KBM-7 (cell line): Measurements from ENCODE around the gene SLC35E3.

Experiments
- DNase-seq: peaks from one replicate; pipeline ENCODE4 v3.0.0-alpha.2; 2015
- in situ Hi-C: fragments of 300-500 bp; cut with MboI; formaldehyde crosslinking; loops from 2 replicates; pipeline ENCODE4 v1.14.3; 2020; ENCODE audit warnings: low sequenced_read_pairs, low pct_unique_long_range_greater_than_20kb, mixed read lengths

The SLC35E3 gene

DNA sequence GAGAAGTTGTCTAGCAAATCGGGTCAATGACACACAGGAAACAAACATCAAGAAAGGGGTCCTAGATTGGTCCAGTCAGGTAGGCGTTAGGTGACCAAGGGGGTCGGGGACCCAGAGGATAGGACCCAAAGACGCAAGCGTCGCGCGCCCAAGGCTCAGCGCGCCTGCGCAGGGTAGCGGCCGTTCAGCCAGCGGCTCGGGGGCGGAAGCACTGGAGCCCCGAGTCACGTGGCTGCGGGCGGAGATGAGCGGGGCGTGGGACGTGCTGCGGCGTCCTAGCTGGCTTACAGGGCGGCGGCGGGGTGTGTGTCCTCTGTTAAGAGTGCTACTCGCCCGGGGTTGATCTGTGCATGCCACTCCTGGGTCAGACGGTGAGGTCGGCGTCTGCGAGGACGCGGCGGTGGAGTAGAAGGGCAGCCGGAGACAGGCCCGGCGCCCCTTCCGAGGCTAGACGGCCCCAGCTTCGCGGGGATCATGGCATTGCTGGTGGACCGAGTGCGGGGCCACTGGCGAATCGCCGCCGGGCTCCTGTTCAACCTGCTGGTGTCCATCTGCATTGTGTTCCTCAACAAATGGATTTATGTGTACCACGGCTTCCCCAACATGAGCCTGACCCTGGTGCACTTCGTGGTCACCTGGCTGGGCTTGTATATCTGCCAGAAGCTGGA lies at the start of gene SLC35E3:
Gene SLC35E3 (plus strand): TSS at position 273 of the 668 bp plus-strand sequence. CDS start 202 bp downstream, at position 475.
- DNase-seq: peak; percentile 94
- in situ Hi-C loops: no loop called here

DNA sequence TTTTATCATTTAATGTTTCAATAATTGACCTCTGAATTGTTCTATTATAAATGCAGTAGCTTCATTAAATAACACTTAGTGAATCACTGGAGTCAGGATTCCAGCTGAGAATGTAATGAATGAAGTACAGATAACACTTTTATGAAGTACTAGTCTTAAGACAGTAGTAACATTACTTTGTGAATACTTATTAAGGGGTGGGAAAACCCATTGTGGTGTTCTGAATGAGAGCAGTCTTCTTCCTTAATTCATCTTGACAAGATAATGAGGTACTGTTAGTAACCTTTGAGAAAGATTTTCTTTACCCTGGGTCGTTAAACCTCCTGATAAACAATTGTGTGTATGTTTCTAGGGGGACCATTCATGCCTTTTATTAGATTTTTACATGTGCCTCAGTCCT lies 46.5 kb upstream of the SLC35E3 start:
- DNase-seq: no peak
- in situ Hi-C loops: no loop called here

DNA sequence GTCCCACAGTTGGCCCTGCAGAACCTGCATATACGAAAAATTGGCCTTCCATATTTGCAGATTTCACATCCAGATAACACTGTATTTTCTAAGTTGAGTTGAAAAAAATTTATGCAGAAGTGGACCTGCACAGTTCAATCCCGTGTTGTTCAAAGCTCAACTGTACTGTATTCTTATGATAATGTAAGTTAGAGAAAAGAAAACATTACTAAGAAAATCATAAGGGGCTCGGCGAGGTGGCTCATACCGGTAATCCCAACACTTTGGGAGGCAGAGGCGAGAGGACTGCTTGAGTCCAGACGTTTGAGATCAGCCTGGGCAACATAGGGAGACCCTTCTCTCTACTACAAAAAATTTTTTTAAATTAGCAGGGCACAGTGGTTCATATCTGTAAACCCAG lies 18.2 kb upstream of the SLC35E3 start:
- DNase-seq: no peak
- in situ Hi-C loops: no loop called here

DNA sequence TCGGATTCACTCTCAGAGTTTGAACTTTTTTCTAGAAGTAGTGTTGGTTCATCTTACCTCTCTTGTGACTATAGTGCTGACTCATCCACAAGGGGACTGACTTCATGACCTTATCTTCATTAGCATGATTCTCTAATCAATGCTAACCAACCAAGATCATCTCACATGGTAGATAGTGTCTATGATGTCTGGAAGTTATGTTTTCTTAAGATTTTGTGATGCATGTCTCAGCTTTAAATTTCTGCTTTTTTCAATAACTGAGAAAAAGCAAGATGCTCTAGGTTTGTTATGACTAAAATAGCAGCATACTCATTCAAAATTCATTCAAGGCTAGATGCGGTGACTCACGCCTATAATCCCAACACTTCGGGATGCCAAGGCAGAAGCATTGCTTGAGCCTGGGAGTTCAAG lies 12.3 kb upstream of the SLC35E3 start:
- in situ Hi-C loops: no loop called here
- DNase-seq: no peak

DNA sequence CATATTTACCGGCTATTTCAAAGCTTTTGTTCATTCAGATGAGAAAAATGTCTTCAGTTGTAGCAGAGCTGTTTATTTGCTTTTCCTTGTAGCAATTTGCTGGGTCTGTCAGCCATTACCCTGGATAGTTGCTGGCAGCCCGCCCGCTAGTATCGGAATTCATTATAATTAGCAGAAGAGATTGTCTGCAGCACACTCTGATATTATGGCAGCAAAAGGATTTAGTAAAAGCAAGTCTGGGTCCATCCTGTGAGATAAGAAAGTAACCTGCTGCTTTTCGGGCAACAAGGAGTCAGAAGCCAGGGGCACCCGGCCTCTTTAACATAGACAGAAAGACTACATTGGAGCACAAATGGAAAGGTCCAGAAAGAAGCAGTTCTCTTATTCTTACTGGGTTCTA lies 6.1 kb upstream of the SLC35E3 start:
- in situ Hi-C loops: no loop called here
- no peak for DNase-seq

DNA sequence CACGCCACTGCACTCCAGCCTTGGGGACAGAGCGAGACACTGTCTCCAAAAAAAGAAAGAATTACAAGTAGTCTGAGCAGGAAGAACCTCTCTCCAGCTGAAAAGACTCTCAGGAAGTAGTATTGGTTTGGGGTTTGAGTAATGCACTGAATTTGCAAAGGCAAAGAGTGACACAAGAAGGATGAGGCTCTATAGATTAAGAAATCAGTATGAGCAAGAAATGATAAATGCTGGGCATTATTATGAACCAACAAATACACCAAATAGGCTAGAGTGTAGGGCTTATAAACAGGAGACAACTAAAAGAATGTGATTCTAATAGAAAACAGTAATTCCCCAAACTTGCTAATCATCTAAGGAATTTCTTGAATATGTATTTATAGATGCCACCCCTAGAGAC lies 2.6 kb upstream of the SLC35E3 start:
- in situ Hi-C loops: no loop called here
- DNase-seq: peak; percentile 22

DNA sequence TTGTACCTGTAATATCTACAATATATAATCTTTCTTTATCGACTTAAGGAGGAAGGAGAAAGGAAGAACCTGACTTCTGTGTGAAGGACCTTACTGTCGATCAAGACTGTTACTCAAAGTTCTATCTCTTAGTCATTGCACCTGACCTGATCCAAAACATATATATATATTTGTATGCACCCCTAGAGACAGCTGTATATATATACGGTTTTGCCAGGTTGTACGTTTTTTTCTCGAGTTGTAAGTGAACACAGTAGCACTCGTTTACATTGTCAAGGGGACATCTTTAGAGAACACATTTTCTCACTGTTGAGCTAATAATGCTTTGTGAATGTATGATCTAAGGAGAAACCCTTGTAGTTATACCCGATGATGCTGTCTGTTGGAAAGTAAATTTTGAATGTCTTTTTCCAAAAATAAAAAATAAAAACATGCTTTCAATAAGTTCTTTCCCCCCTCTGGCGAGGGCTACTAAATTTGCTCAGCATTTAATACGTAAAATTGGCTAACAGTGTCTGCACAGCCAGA lies 536 bp upstream of the SLC35E3 start:
- in situ Hi-C loops: no loop called here
- peak; percentile 10 for DNase-seq

DNA sequence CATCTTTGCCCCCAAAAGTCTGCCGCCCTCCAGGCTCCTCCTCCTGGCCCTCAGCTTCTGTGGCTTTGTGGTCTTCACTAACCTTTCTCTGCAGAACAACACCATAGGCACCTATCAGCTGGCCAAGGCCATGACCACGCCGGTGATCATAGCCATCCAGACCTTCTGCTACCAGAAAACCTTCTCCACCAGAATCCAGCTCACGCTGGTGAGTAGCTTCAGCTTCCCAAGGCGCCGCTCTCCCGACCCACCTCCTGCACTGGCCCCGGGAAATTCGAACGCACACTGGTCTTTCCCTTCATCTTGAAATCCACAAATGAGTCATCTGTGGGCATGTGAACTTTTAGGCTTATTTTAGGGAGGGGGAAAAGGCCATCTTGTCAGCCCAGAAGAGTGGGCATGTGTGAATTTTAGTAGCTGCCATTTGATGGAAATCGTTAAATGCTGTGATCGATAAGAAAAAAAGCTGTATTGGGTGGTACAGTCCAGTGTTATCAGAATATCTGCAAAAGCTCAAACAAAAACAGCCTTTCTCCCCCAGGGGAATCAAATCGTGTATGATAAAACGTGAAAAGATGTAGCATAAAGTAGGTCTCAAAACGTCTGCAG lies 700 bp downstream of the SLC35E3 start:
- in situ Hi-C loops: no loop called here
- DNase-seq: peak; percentile 73

DNA sequence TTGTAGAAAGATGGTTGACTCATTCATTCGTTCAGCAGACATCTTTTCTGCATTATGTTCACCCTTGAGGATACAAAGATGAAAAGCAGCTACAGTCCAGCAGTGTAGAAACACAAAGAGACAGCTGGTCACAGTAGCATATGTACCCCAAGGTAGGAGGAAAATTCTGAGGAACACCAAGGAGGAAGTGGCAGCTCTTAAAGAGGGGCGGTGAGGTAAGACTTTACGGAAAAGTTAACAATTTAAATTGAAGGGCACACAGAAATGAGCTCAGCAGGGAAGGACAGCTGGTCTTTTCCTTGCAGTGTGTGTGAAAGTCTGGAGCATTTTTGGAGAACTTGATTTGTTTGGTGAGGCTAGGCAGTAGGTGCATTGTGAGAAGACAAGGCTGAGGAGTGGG lies 3.5 kb downstream of the SLC35E3 start:
- peak; percentile 26 for DNase-seq
- in situ Hi-C loops: no loop called here

DNA sequence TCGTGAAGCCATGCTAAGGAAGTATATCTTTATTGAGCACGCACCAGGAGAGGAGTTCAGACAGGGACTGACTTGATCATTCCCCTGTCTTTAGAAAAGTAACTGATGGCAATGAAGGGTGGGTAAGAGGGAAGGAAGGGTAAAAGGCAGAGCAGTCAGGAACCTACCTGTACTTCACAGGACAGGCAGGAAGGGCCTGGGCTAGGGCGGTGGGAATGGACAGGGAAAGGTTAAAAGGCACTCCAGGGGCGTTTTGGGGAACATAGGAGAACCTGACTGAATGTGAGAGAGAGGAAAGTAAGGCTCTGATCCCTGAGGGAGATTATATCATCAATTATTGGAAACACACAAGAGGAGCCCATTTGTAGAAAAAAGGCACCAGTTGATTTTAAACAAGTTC lies 3.9 kb downstream of the SLC35E3 start:
- no peak for DNase-seq
- in situ Hi-C loops: no loop called here

DNA sequence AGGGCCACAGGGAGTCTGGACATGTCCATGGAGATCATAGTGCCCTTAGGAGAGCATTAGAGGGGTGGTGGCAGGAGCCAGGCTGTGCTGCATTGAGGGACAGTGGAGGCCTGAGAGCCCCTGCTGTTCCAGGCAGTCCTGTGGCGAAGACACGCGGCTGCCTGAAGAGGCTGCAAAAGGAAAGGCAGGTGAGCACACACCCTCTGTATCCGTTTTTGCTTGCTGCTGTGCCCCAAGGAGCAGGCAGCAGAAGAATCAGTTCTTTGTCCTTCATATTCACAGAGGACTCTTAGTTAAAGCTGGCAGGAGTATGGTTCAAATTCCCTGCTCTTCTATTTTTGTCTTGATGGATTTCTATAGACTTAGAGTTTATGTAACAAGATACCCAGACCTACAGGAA lies 4.5 kb downstream of the SLC35E3 start:
- DNase-seq: no peak
- in situ Hi-C loops: no loop called here

DNA sequence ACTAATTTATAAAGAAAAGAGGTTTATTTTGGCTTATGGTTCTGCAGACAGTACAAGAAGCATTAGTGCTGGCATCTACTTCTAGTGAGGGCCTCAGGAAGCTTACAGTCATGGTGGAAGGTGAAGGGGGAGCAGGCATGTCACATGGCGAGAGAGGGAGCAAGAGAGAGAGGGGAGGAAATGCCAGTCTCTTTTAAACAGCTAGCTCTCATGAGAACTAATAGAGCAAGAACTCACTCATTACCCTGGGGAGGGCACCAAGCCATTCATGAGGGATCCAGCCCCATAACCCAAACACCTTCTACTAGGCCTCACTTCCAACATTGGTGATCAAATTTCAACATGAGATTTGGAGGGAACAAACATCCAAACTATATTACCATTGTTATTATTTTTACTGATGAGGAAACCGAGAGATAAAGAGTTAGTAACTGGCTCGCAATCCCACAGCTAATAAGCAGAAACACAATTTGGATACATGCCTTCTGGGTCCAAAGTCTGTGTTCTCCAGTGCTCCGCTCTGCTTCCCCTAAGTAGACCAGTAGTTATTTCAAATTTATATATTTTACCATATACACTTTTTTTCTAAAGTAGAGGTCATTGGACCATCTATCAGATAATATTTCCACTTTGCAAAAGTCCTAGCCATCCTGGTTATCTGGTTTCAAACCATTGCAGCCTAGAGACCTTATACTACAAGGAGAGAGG lies 9.7 kb downstream of the SLC35E3 start:
- no peak for DNase-seq
- in situ Hi-C loops: no loop called here

DNA sequence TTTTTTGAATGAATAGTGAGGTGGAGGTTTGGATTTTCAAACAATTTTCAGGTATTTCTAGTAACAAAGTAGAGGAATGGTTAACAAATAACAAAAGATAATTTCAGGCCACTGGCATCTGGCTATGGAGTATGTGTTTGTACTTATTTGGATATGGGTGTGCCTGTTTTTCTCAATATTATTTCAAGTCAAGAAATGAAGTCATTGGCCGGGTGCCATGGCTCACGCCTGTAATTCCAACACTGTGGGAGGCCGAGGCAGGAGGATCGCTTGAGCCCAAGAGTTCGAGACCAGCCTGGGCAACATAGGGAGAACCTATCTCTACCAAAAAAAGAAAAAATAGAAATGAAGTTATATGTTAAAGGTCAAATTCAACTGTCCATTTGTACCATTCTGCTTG lies 13.9 kb downstream of the SLC35E3 start:
- in situ Hi-C loops: no loop called here
- no peak for DNase-seq

DNA sequence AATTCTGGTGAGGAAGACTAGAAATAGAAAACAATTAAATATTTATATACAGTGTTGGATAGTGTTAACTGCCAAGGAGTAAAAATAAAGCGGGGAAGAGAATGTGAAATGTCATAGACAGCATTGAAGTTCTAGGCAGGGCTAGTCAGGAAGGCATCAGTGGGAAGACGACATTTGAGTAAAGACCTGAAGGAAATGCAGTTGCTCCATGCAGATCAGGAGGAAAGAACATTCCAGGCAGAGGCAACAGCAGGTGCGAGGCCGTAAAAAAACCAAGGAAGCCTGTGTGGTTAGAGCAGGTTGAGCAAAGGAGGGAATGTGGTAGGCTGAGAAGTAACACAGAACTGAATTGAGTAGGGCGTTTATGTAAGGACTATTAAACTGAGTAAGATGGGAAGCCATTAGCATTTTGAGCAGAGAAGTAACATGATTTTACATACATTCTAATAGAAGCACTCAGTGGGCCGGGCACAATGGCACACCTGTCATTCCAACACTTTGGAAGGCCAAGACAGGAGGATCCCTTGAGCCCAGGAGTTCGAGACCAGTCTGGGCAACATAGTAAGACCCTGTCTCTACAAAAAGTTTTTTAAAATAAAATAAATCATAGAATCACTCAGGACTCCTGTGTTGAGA lies 14.9 kb downstream of the SLC35E3 start:
- in situ Hi-C loops: no loop called here
- no peak for DNase-seq

DNA sequence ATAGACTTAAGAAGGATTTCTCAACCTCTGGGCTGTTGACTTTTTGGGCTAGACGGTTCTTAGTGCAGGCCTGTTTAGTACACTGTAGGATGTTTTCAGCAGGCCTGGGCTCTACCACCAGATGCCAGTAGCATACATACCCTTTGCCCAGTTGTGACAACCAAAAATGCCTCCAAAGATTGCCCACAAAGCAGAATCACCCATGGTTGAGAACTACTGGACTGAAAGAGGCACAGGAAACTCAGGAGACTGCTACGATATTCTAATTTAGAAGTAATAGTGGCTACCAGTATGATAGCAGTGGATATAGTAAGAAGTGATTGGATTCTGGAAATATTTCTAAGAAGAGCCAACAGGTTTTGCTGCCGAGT lies 15.5 kb downstream of the SLC35E3 start:
- in situ Hi-C loops: no loop called here
- DNase-seq: no peak

DNA sequence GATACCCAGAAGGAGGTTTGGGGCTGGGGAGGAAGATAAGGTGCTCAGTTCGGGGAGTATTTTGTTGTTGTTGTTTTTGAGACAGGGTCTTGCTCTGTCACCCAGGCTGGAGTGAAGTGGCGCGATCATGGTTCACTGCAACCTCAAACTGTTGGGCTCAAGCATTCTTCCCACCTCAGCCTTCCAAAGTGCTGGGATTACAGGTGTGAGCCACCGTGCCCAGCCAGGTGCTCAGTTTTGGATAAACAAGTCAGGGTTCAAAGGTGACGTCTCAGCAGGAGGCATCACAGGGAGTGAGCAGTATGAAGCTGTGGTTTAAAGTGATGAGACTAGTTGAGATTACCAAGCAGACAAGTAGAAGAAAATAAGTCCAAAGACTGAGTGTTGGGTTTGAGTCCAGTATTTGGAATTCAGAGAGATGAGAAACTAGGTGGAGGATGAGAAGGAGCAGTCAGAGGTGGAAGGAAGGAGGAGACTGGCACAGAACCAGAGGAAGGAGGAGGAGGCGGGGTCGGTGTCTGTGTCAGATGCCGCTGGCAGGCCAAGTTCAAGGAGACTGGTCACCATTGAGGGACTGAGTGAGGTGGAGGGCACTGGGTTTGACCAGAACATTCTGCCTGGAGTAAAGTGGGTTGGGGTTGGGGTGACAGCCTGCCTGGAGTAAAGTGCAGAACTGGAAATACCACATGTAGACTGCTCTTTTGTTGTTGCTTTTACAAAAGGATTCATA lies 16.1 kb downstream of the SLC35E3 start:
- in situ Hi-C loops: no loop called here
- no peak for DNase-seq

DNA sequence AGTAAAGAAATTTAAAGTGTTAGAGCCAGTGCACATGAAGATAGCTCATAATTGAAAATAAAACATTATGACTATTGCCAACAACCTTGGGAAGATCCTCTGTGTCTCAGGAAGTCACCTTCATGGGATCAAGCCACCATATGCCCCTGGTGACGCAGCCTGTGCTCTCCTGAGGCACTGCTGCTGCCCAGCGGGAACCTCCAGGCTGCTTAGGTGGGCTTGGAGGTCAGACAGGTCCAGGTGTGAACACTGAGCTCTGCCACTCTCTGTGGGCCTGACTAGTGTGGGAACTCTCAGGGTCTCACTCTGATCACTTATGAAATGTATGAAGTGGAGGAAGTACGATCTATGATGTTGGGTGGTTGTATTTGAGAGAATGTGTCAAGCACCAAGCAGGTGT lies 16.7 kb downstream of the SLC35E3 start:
- no peak for DNase-seq
- in situ Hi-C loops: no loop called here

DNA sequence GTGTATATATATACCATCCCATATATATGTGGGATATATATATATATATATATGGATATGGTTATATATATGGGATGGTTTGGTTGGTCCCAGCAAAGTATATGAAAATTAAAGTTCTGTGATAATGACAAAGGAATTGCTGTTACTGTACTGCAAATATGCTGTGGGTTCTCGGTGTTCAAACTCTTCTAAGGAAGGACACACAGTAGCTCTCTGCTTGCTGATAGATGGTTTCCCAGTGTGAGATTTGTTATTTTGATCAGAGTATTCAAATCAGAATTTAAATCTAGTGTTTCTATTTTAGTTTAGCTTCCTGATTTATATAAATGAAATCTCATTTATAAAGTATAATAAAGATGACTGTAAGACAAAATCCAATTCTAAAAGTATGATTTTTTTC lies 19.7 kb downstream of the SLC35E3 start:
- no peak for DNase-seq
- in situ Hi-C loops: no loop called here

DNA sequence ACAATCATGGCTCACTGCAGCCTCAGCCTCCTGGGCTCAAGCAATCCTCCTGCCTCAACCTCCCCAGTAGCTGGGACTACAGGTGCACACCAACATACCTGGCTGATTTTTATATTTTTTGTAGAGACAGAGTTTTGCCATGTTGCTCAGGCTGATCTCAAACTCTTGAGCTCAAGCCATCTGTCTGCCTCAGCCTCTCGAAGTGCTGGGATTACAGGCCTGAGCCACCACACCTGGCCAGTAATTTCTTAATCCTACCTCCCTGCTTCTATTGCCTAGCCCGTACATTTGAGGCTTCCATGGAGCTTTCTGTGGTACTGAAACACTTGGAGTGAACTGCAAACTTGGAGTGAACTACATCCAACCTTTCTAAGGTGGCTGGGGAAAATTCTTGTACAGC lies 20.7 kb downstream of the SLC35E3 start:
- in situ Hi-C loops: no loop called here
- DNase-seq: no peak
